Fibroblast of pulmonary artery (primary cell): ENCODE measurements around the gene VANGL1.

Experiments used
- DNase-seq: peaks from one replicate; pipeline ENCODE4 v3.0.0-alpha.2; 2010; ENCODE audit warnings: low read depth
- H3K4me3 ChIP-seq: replicated peaks from 2 replicates; pipeline ENCODE4 v1.5.1; 2011; ENCODE audit warnings: low read depth, mild to moderate bottlenecking, control low read depth, low read length, moderate library complexity
- CTCF ChIP-seq: IDR thresholded peaks from 2 replicates; pipeline ENCODE4 v1.5.1; 2011; ENCODE audit warnings: mild to moderate bottlenecking, control low read depth, low read length, inconsistent platforms; ENCODE audit errors: missing control alignments

The VANGL1 gene

GRCh38 chr1:115655916-115656315 lies 14.1 kb downstream of the VANGL1 start:
- H3K4me3 ChIP-seq, result no peak overlapping the region
- no peak for DNase-seq
- TF ChIP-seq CTCF, result no peak

GRCh38 chr1:115656461-115657077 lies 14.8 kb downstream of the VANGL1 start:
- DNase-seq, result no peak
- no peak for TF ChIP-seq CTCF

GRCh38 chr1:115658646-115659045 lies 16.9 kb downstream of the VANGL1 start:
- no peak for DNase-seq
- H3K4me3 ChIP-seq, result no peak overlapping the region
- TF ChIP-seq CTCF, result no peak

More at GRCh38 chr1:115656461-115657077, 14.8 kb downstream of the VANGL1 start:
- H3K4me3 ChIP-seq, result no peak overlapping the region

GRCh38 chr1:115660151-115660550 lies 18.4 kb downstream of the VANGL1 start:
- DNase-seq, result no peak
- no peak for TF ChIP-seq CTCF
- H3K4me3 ChIP-seq, result no peak overlapping the region

GRCh38 chr1:115661157-115661556 lies 19.4 kb downstream of the VANGL1 start:
- no peak overlapping the region for H3K4me3 ChIP-seq
- no peak for DNase-seq
- no peak for TF ChIP-seq CTCF

GRCh38 chr1:115665319-115666096 lies 23.7 kb downstream of the VANGL1 start:
- no peak for DNase-seq
- no peak for TF ChIP-seq CTCF
- H3K4me3 ChIP-seq, result no peak overlapping the region
